Raji (cell line): ENCODE data around the gene CD300C.

Source experiments
- POLR2A ChIP-seq: IDR thresholded peaks from 2 replicates; pipeline ENCODE4 v1.6.1; 2011; ENCODE audit warnings: low read depth, low read length, control low read depth; ENCODE audit not compliant: insufficient read depth

CD300C gene

DNA sequence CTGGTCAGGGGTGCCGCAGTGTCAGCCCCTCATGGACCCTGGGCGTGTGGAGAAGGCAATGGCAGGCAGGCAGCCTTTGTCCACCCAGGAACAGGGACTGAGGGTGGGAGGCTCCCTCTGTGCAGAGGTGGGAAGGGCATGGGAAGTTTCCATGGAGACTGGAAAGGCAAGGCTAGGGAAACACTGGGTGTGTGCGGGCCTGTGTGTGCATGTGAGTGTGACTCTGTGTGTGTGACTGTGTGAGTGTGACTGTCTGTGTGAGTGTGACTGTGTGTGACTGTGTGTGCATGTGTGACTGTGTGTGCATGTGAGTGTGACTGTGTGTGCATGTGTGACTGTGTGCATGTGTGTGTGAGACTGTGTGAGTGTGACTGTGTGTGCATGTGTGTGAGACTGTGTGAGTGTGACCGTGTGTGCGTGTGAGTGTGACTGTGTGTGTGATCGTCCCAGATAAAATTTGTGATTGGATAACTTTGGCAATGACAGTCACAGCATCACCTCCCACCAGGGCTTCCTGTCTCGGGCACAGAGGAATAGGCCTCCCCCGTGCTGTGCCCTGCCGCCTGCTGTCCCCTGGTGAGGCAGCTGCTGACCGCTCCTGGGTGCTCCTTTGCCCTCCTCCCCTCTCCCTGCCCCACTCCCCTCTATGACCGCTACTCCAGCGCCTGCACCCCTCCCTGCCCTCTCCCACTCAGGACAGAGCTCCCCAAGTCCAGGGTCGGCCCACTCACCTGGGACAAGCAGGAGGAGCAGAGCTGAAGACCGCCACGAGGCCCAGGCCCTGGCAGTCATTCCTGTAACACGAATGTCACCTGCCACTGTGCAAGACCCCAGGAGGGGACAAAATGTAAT, 698 bp downstream of the CD300C start:
- TF ChIP-seq POLR2A, result no peak

- TF ChIP-seq POLR2A, result no peak
These were observed 1.8 kb downstream of the CD300C start for GRCh38 chr17:74543891-74544760.

GRCh38 chr17:74543406-74543805, 2.5 kb downstream of the CD300C start:
- TF ChIP-seq POLR2A, result no peak

DNA sequence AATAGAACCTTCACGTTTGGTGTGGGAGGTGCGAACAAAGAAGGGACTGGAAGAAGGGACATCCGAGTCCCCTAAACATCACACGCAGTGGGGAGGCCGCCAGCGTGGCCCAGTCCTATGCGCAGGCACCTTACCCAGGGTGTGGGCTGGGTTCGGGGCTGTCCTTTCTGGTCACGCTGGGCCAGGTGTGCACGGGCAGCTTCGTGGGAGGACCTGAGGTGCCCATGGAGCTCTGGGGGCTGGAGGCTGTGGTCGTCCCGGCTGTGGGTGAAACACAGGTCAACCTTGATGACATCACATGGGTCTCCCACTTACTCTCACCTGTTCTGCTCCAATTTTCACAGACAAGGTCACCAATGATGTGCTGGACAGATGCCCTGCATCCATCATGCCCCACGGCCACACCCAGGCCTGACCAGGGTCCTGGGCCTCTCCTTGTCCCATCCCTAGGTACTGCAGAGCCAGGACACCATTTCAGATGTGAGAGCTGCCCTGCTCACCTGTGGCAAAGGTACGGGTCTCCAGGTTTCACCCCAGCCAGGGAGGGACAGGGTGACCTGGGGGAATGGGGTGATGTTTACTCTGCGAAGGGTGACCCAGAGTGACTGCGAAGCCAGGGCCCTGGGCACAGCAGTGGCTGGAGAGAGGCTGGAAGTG, 3.1 kb downstream of the CD300C start:
- TF ChIP-seq POLR2A, result no peak

DNA sequence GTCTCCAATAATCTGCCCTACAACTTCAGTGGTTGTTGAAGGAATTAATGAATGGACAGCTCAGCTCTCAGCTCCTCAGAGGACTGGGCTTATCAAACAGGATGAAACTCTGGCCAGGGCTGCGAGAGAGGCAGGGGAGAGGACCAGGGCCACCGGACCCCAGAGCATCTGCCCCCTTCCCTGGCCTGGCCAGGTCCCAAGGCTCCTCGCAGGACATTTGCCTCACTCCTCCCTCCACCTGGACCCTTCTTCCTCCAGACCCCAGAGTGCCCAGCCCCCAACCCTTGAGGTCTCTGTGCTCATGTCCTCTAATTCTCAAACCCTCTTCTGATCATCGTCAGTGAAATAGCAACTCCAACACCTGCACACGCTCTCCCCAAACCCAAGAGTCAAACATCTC, 3.7 kb downstream of the CD300C start:
- TF ChIP-seq POLR2A, result no peak

DNA sequence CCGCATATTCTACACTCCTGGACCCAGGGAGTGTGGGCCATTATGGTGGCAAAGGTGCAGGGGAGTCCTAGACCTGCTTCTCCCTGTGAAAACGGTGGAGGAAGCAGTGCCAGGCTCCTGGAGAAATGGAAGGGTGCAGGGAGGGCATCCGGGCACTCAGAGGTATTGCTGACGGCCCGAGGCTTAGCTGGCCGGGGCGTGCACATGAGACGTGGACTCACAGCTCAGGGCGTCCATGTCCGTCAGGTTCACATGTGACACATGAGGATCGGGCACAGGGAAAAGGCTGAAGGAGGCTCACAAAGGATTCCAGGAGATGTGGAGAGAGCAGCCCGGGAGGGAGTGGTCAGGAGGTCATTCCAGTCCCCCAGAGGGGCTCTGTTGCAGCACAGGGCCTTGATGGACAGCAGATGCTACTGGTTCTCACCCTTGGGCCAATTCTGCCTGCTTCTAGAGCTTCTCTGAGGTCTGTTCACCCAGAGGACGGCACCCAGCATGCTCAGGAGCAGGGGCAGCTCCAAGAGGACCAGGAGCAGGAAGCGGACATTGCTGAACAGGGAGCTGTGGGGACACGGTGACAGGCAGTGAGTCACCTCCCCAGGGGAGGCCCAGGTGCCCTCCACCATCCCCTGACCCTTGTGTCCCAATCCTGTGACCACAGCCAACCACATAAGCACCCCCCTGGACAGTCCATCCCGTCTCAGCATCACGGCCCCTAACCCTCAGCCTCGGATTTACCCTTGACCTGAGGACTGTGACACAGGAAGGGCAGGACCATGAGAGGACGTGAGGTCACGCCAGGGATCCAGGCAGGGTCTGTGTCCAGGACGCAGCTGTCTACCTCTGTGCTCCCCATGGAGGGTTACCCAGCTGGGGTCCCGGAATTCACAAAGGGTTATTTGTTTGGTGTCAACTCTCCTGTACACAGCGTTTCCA, 4.5 kb downstream of the CD300C start:
- no peak for TF ChIP-seq POLR2A

- no peak for TF ChIP-seq POLR2A
These were observed 6.6 kb downstream of the CD300C start for GRCh38 chr17:74539281-74539820.

DNA sequence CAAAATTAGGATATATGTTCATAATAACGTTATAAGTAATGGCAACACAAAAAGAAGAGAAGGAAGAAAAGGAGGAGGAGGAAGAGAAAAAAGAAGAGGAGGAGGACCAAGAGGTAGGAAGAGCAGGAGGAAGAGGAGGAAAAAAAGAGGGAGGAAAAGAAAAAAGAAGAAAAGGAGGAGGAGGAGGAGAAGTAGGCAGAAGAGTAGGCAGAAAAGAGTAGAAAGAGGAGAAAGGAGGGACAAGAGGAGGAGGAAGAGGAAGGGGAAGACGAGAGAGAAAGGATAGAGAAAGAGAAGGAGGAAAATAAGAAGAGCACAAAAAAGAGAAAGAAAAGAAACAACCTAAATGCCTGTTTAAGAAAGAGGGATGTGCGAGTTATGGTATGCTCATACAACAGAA, 9.0 kb downstream of the CD300C start:
- no peak for TF ChIP-seq POLR2A

DNA sequence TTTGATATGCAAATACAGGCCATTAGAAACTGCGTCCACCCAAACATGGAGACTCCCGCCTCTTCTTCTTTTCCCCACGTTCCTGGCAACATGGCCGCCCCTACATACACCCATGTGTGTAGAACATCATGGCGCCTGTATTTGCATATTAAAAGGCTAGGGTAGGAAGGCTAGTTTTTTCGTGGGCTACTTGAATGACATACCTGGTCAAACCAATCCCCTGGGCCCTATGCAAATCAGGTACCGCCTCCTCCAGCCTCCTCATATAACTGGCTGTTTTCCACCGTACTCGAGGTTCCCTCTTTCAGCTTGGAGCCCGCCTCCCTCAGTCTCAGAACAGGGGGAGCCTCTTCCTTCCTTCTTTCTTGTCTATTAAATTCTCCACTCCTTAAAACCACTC, 13.8 kb downstream of the CD300C start:
- TF ChIP-seq POLR2A, result no peak

GRCh38 chr17:74531231-74531761, 14.6 kb downstream of the CD300C start, which contains the start of gene CD300LB:
Gene CD300LB (minus strand): TSS chr17:74531475. CDS start chr17:74531350, 125 bp downstream.
- no peak for TF ChIP-seq POLR2A

- no peak for TF ChIP-seq POLR2A
These were observed 15.1 kb downstream of the CD300C start for GRCh38 chr17:74530831-74531150.

GRCh38 chr17:74529243-74529642, 16.7 kb downstream of the CD300C start:
- no peak for TF ChIP-seq POLR2A

- TF ChIP-seq POLR2A, result no peak
These were observed 17.3 kb downstream of the CD300C start for GRCh38 chr17:74528491-74529199.

- no peak for TF ChIP-seq POLR2A
These were observed 18.2 kb downstream of the CD300C start for GRCh38 chr17:74527756-74528155.

GRCh38 chr17:74527081-74527480, 18.8 kb downstream of the CD300C start:
- no peak for TF ChIP-seq POLR2A
